Left ventricle myocardium inferior (tissue), 1 donor: ENCODE results near the gene IGSF9B. TPM values are rescaled to one million over a fixed set of nuclear protein-coding genes. Genes with fewer than 3 reads are reported as not detected.

Experiments used
- DNase-seq: peaks from one replicate; pipeline ENCODE4 v3.0.0-alpha.2; 2020
- H3K27ac ChIP-seq: fragments of 200-600 bp; replicated peaks from 2 replicates; pipeline ENCODE4 v1.8.0; 2021
- H3K27me3 ChIP-seq: fragments of 200-600 bp; 2 replicates; pipeline ENCODE4 v1.8.0; 2021; ENCODE audit warnings: low read depth
- H3K36me3 ChIP-seq: fragments of 200-600 bp; 2 replicates; pipeline ENCODE4 v1.8.0; 2021
- H3K4me1 ChIP-seq: fragments of 200-600 bp; 2 replicates; pipeline ENCODE4 v1.8.0; 2021
- H3K4me3 ChIP-seq: fragments of 200-600 bp; 2 replicates; pipeline ENCODE4 v1.8.0; 2021; ENCODE audit warnings: mild to moderate bottlenecking, moderate library complexity
- H3K9me3 ChIP-seq: fragments of 200-600 bp; replicated peaks from 2 replicates; pipeline ENCODE4 v1.8.0; 2021
- CTCF ChIP-seq: fragments of 200-600 bp; IDR thresholded peaks from 2 replicates; pipeline ENCODE4 v1.8.0; 2021; ENCODE audit warnings: antibody characterized with exemption, mild to moderate bottlenecking, borderline replicate concordance
- intact Hi-C: fragments of 100-400 bp; cut with micrococcal nuclease; formaldehyde crosslinking; loops from one replicate; pipeline ENCODE4 v1.11.0; 2022
- total RNA-seq: library from RNA; stranded (reverse); fragmentation: NEBNext Ultra II Directional; extraction: Animal tissue kit (Norgen Biotek cat#: 25700); gene quantifications from one replicate; pipeline ENCODE4 v1.2.1, GENCODE V29; 2021
- donor health status: DM: no; HTN: yes; CAD: no; lungs with severe emphysema.

The IGSF9B gene
- total RNA-seq, 1 donor from 2014 or later, result 44.1 TPM

GRCh38 chr11:133961890-133962289 lies 5.1 kb upstream of the IGSF9B start:
- Histone ChIP-seq H3K4me3 (no peak overlapping the region), H3K9me3 (no peaks in the 10 kb centered on the region), H3K4me1 (peaks cover 8% of the 10 kb centered on the region), H3K27ac (no peak overlapping the region), H3K27me3 (peaks cover 3% of the 10 kb centered on the region), H3K36me3 (no peaks in the 10 kb centered on the region)
- DNase-seq, result no peak
- intact Hi-C loops, result no loop called here
- TF ChIP-seq CTCF, result no peak

GRCh38 chr11:133957900-133958299 lies 1.1 kb upstream of the IGSF9B start:
- H3K36me3 ChIP-seq, result no peaks in the 10 kb centered on the region
- no peak overlapping the region for H3K27ac ChIP-seq
- H3K4me1 ChIP-seq, result peaks cover 45% of the 10 kb centered on the region
- TF ChIP-seq CTCF, result no peak
- peak overlapping the region; percentile 81 for H3K4me3 ChIP-seq
- peaks cover 36% of the 10 kb centered on the region for H3K27me3 ChIP-seq
- H3K9me3 ChIP-seq, result no peaks in the 10 kb centered on the region
- no peak for DNase-seq
- intact Hi-C loops, result loop anchor here (10.0 kb wide), 1 partner anchor 67 kb away; no protein-coding TSS in a partner anchor

GRCh38 chr11:133955945-133956421 lies 785 bp downstream of the IGSF9B start:
- peaks cover 36% of the 10 kb centered on the region for H3K27me3 ChIP-seq
- H3K4me3 ChIP-seq, result peak overlapping the region; percentile 81
- intact Hi-C loops, result loop anchor here (10.0 kb wide), 1 partner anchor 69 kb away; no protein-coding TSS in a partner anchor
- peak overlapping the region; percentile 96 for H3K27ac ChIP-seq
- H3K4me1 ChIP-seq, result peaks cover 64% of the 10 kb centered on the region
- DNase-seq, result no peak
- no peaks in the 10 kb centered on the region for H3K9me3 ChIP-seq
- no peak for TF ChIP-seq CTCF
- no peaks in the 10 kb centered on the region for H3K36me3 ChIP-seq

- peak overlapping the region; percentile 81 for H3K4me3 ChIP-seq
- no peaks in the 10 kb centered on the region for H3K36me3 ChIP-seq
- intact Hi-C loops, result loop anchor here (10.0 kb wide), 1 partner anchor 70 kb away; no protein-coding TSS in a partner anchor
- H3K27ac ChIP-seq, result peak overlapping the region; percentile 96
- peaks cover 36% of the 10 kb centered on the region for H3K27me3 ChIP-seq
- no peak for TF ChIP-seq CTCF
- H3K9me3 ChIP-seq, result no peaks in the 10 kb centered on the region
- peaks cover 71% of the 10 kb centered on the region for H3K4me1 ChIP-seq
- DNase-seq, result peak; percentile 79
Observed at GRCh38 chr11:133955081-133955891, 1.5 kb downstream of the IGSF9B start.

GRCh38 chr11:133953999-133954398 lies 2.8 kb downstream of the IGSF9B start:
- H3K27me3 ChIP-seq, result peaks cover 36% of the 10 kb centered on the region
- H3K4me1 ChIP-seq, result peaks cover 84% of the 10 kb centered on the region
- H3K9me3 ChIP-seq, result no peaks in the 10 kb centered on the region
- TF ChIP-seq CTCF, result no peak
- DNase-seq, result no peak
- H3K4me3 ChIP-seq, result no peak overlapping the region
- no peaks in the 10 kb centered on the region for H3K36me3 ChIP-seq
- peak overlapping the region; percentile 96 for H3K27ac ChIP-seq
- intact Hi-C loops, result loop anchor here (10.0 kb wide), 1 partner anchor 71 kb away; no protein-coding TSS in a partner anchor
